Midbrain (tissue), 1 donor: Measurements from ENCODE around the gene DNAJC4.

Source experiments
- DNase-seq: peaks from one replicate; lab custom pipeline; 2025; lab: John Stamatoyannopoulos, UW

Gene DNAJC4

GRCh38 chr11:64278576-64279190 lies 48.3 kb downstream of the DNAJC4 start:
- DNase-seq = no peak

GRCh38 chr11:64281957-64282770 lies 51.8 kb downstream of the DNAJC4 start:
- no peak for DNase-seq

GRCh38 chr11:64283092-64283491 lies 52.7 kb downstream of the DNAJC4 start:
- no peak for DNase-seq
